ENCODE measurements around the gene CLDN14.

The CLDN14 gene

GRCh38 chr21:36452281-36452825 lies 27.6 kb downstream of the CLDN14 start:
- no peak overlapping the region for H3K27ac ChIP-seq
- TF ChIP-seq, protein P1, sequence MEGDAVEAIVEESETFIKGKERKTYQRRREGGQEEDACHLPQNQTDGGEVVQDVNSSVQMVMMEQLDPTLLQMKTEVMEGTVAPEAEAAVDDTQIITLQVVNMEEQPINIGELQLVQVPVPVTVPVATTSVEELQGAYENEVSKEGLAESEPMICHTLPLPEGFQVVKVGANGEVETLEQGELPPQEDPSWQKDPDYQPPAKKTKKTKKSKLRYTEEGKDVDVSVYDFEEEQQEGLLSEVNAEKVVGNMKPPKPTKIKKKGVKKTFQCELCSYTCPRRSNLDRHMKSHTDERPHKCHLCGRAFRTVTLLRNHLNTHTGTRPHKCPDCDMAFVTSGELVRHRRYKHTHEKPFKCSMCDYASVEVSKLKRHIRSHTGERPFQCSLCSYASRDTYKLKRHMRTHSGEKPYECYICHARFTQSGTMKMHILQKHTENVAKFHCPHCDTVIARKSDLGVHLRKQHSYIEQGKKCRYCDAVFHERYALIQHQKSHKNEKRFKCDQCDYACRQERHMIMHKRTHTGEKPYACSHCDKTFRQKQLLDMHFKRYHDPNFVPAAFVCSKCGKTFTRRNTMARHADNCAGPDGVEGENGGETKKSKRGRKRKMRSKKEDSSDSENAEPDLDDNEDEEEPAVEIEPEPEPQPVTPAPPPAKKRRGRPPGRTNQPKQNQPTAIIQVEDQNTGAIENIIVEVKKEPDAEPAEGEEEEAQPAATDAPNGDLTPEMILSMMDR (conservative IDR thresholded peaks at IDR 0.05): no peak
- no peak for TF ChIP-seq ZFX (IDR thresholded peaks at IDR 0.05)

DNA sequence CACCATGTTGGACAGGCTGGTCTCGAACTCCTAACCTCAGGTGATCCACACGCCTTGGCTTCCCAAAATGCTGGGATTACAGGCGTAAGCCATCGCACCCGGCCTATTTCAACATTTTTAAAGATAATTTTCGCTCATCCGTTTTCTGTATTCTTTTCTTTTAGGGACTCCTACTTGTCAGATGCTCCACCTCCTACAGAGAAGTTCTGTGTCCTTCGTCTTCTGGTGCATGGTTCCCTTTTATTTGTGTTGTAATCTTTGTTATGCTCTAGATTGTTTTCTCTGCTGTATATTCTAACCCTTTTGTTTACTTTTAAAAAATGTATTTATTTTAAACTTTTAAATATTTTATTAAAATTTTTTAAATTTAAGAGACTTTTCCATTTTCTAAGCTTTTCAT lies 28.4 kb downstream of the CLDN14 start:
- TF ChIP-seq, protein P1 (conservative IDR thresholded peaks at IDR 0.05): no peak
- TF ChIP-seq ZFX (IDR thresholded peaks at IDR 0.05): no peak
- H3K27ac ChIP-seq: no peak overlapping the region

- TF ChIP-seq, protein P1 (conservative IDR thresholded peaks at IDR 0.05): no peak
- TF ChIP-seq ZFX (IDR thresholded peaks at IDR 0.05): no peak
- H3K27ac ChIP-seq: no peak overlapping the region
These were observed 29.4 kb downstream of the CLDN14 start for GRCh38 chr21:36450511-36450910.

DNA sequence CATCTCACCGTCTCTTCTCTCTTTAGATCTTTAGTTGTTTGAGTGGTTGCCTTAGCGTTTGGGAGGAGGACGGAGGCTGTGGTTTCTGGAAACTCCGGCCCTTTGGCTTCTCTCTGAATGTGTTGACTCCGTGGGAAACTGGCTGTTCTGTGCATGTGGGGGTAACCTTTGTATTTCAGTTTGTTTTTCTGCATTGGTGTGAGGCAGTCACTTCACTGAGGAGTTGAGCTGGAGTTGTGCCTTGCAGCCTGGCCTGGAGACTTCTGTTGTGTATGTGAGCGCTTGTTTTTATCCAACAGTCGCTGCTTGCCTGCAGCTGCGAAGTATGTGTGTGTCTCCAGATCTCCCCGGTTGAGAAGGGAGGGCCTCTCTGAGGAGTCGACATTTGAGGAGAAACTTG lies 33.6 kb downstream of the CLDN14 start:
- TF ChIP-seq ZFX (IDR thresholded peaks at IDR 0.05): no peak
- TF ChIP-seq, protein P1 (conservative IDR thresholded peaks at IDR 0.05): no peak
- no peak overlapping the region for H3K27ac ChIP-seq

DNA sequence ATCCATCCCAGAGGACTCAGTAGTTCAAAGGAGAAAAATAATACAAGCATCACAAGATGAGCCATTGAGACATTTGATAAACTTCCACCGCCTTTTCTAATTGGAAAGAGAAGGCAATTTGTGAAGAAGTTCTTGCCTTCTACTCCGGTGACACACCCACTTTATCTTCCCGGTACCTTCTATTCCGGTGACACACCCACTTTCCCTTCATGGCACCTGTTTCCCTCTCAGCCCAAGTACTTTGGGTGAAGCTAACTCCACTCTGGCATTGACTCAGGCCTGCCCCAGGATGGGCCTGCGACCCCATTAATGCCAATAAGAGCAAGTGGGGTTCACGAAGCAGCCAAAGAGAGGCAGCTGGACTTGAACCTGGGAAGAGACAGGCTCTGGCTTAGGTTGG lies 38.2 kb downstream of the CLDN14 start:
- no peak overlapping the region for H3K27ac ChIP-seq
- TF ChIP-seq, protein P1 (conservative IDR thresholded peaks at IDR 0.05): no peak
- TF ChIP-seq ZFX (IDR thresholded peaks at IDR 0.05): no peak

DNA sequence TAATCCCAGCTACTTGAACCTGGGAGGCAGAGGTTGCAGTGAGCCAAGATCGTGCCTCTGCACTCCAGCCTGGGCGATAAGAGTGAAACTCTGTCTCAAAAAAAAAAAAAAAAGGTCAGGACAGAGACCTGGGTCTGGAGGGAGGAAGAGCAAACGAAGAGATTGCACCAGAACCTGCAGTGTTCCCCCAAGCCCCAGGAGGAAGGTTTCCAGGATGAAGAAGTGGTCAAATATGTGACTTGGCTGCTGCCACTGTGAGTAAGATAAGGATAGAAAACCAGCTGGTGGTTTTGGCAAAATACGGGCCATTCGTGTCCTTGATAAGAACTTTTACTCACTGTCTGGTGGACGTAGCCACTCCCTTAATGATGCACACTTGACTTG lies 42.2 kb downstream of the CLDN14 start:
- TF ChIP-seq, protein P1 (conservative IDR thresholded peaks at IDR 0.05): no peak
- TF ChIP-seq ZFX (IDR thresholded peaks at IDR 0.05): no peak
- H3K27ac ChIP-seq: no peak overlapping the region; the same call in 1 of the 2 replicates

GRCh38 chr21:36436829-36437744 lies 42.8 kb downstream of the CLDN14 start:
- TF ChIP-seq, protein P1 (conservative IDR thresholded peaks at IDR 0.05): no peak
- no peak for TF ChIP-seq ZFX (IDR thresholded peaks at IDR 0.05)
- no peak overlapping the region; the same call in 1 of the 2 replicates for H3K27ac ChIP-seq
